SK-N-SH (cell line): ENCODE measurements around the gene EXOC7. TPM values are rescaled to one million over a fixed set of nuclear protein-coding genes. Genes with fewer than 3 reads are reported as not detected.

Source experiments
- CTCF ChIA-PET: fragments of 300-600, 350-600 bp; formaldehyde crosslinking; extraction: SDS; loops from one replicate; lab custom pipeline; 2021; lab: Yijun Ruan, JAX
- POLR2A ChIA-PET: fragments of 350-600 bp; sonication (Branson Sonifier 250); formaldehyde crosslinking; extraction: SDS; loops from one replicate; lab custom pipeline; 2020; ENCODE audit warnings: antibody characterized with exemption, inconsistent platforms; lab: Yijun Ruan, JAX
- DNase-seq: peaks from one replicate; pipeline ENCODE4 v3.0.0; 2012
- H2AFZ ChIP-seq: fragments of 200-600 bp; sonication (generic); 2 replicates; pipeline ENCODE4 v1.8.1; 2016; ENCODE audit warnings: antibody characterized with exemption, mild to moderate bottlenecking, low read depth
- H3F3A ChIP-seq: fragments of 200-600 bp; sonication (generic); replicated peaks from 2 replicates; pipeline ENCODE3; 2016; ENCODE audit warnings: antibody characterized with exemption, mild to moderate bottlenecking; ENCODE audit not compliant: insufficient read depth
- H3K27ac ChIP-seq, 2 experiments: fragments of 200-500 bp in 1 of 2; fragments of 200-600 bp in 1 of 2; sonication (Bioruptor generic) in 1 of 2; sonication (generic), shearing (Covaris generic) in 1 of 2; 2 replicates each; pipeline versions ENCODE4 v1.5.1 to v1.6.1; 2014 to 2016; ENCODE audit warnings: low read depth in 2 of 2, inconsistent platforms in 1 of 2, low read length in 1 of 2, mild to moderate bottlenecking in 1 of 2, mixed read lengths in 1 of 2
- H3K27me3 ChIP-seq: fragments of 200-600 bp; sonication (generic), shearing (Covaris generic); 2 replicates; pipeline ENCODE4 v1.6.1; 2016; ENCODE audit warnings: mixed run types; ENCODE audit not compliant: insufficient read depth
- H3K36me3 ChIP-seq, 2 experiments: fragments of 200-500 bp in 1 of 2; fragments of 200-600 bp in 1 of 2; sonication (Bioruptor generic) in 1 of 2; sonication (generic) in 1 of 2; replicated peaks in 1 of 2; 2 replicates each; pipeline versions ENCODE3 to v1.5.1; 2014 to 2016; ENCODE audit warnings: low read length in 1 of 2, mild to moderate bottlenecking in 1 of 2; ENCODE audit not compliant: insufficient read depth in 2 of 2, control insufficient read depth in 1 of 2
- H3K4me1 ChIP-seq, 2 experiments: fragments of 200-500 bp in 1 of 2; fragments of 200-600 bp in 1 of 2; sonication (Bioruptor generic) in 1 of 2; sonication (generic), shearing (Covaris generic) in 1 of 2; 2 replicates each; pipeline versions ENCODE4 v1.5.1 to v1.6.1; 2014 to 2016; ENCODE audit warnings: low read depth in 1 of 2, low read length in 1 of 2, mixed run types in 1 of 2; ENCODE audit not compliant: insufficient read depth in 2 of 2, control insufficient read depth in 1 of 2
- H3K4me2 ChIP-seq: fragments of 200-600 bp; sonication (generic), shearing (Covaris generic); 2 replicates; pipeline ENCODE4 v1.6.1; 2017; ENCODE audit warnings: mixed run types
- H3K4me3 ChIP-seq, 2 experiments: fragments of 200-500 bp in 1 of 2; fragments of 200-600 bp in 1 of 2; sonication (Bioruptor generic) in 1 of 2; sonication (generic), shearing (Covaris generic) in 1 of 2; 2 replicates each; pipeline versions ENCODE4 v1.5.1 to v1.8.1; 2014 to 2016; ENCODE audit warnings: low read depth in 2 of 2, inconsistent platforms in 1 of 2, low read length in 1 of 2, mild to moderate bottlenecking in 1 of 2, mixed read lengths in 1 of 2, moderate library complexity in 1 of 2
- H3K79me2 ChIP-seq: fragments of 200-600 bp; sonication (generic); 2 replicates; pipeline ENCODE4 v1.8.1; 2017; ENCODE audit warnings: mild to moderate bottlenecking; ENCODE audit not compliant: insufficient read depth
- H3K9ac ChIP-seq: fragments of 200-600 bp; sonication (generic); 2 replicates; pipeline ENCODE4 v1.6.1; 2017; ENCODE audit warnings: mixed run types
- H3K9me2 ChIP-seq: fragments of 200-600 bp; sonication (generic); 2 replicates; pipeline ENCODE4 v1.6.1; 2017; ENCODE audit warnings: mixed run types
- H3K9me3 ChIP-seq: fragments of 200-600 bp; sonication (generic); 2 replicates; pipeline ENCODE4 v1.6.1; 2017; ENCODE audit warnings: mixed run types, mild to moderate bottlenecking, moderate library complexity
- H4K20me1 ChIP-seq: fragments of 200-600 bp; sonication (generic); 2 replicates; pipeline ENCODE4 v1.6.1; 2017; ENCODE audit warnings: mild to moderate bottlenecking, mixed run types; ENCODE audit not compliant: insufficient read depth
- ELF1 ChIP-seq: IDR thresholded peaks from 2 replicates; pipeline ENCODE4 v1.4.0; 2012
- EP300 ChIP-seq, 2 experiments: IDR thresholded peaks; 2 replicates each; pipeline versions ENCODE4 v1.4.0 to v1.6.1; 2012; ENCODE audit warnings: borderline replicate concordance in 1 of 2, low read depth in 1 of 2, low read length in 1 of 2
- EZH2phosphoT487 ChIP-seq: fragments of 200-600 bp; sonication (generic); IDR thresholded peaks from 2 replicates; pipeline ENCODE4 v1.6.1; 2017; ENCODE audit warnings: low read depth, mixed run types, mild to moderate bottlenecking, antibody characterized with exemption, moderate library complexity, borderline replicate concordance
- GABPA ChIP-seq: IDR thresholded peaks from 2 replicates; pipeline ENCODE4 v1.4.0; 2012; ENCODE audit warnings: low read depth, mild to moderate bottlenecking
- GATA2 ChIP-seq: sonication (generic); formaldehyde crosslinking; IDR thresholded peaks from 2 replicates; pipeline ENCODE4 v1.5.0; 2020; ENCODE audit warnings: mild to moderate bottlenecking, missing genetic modification reagents
- MEF2A ChIP-seq: IDR thresholded peaks from 2 replicates; pipeline ENCODE4 v1.4.0; 2012; ENCODE audit warnings: low read depth, borderline replicate concordance
- RAD21 ChIP-seq: IDR thresholded peaks from 2 replicates; pipeline ENCODE4 v1.6.1; 2012; ENCODE audit warnings: mild to moderate bottlenecking, low read length
- RCOR1 ChIP-seq: fragments of 150-350 bp; IDR thresholded peaks from 2 replicates; pipeline ENCODE4 v1.6.1; 2017; ENCODE audit warnings: antibody characterized with exemption, low read length
- RFX5 ChIP-seq: IDR thresholded peaks from 2 replicates; pipeline ENCODE4 v1.6.1; 2012; ENCODE audit warnings: mild to moderate bottlenecking, improper control_type of control experiment, low read length
- RXRA ChIP-seq: IDR thresholded peaks from 2 replicates; pipeline ENCODE4 v1.4.0; 2012; ENCODE audit warnings: low read depth, mild to moderate bottlenecking, borderline replicate concordance
- SIN3A ChIP-seq: IDR thresholded peaks from 2 replicates; pipeline ENCODE4 v1.6.1; 2012; ENCODE audit warnings: low read depth, mild to moderate bottlenecking, low read length, moderate library complexity, borderline replicate concordance
- SMC3 ChIP-seq: IDR thresholded peaks from 2 replicates; pipeline ENCODE4 v1.6.1; 2012; ENCODE audit warnings: low read depth, low read length, improper control_type of control experiment
- TAF1 ChIP-seq: IDR thresholded peaks from 2 replicates; pipeline ENCODE4 v1.6.1; 2012; ENCODE audit warnings: low read depth, mild to moderate bottlenecking, low read length, moderate library complexity, borderline replicate concordance
- USF1 ChIP-seq: IDR thresholded peaks from 2 replicates; pipeline ENCODE4 v1.4.0; 2012; ENCODE audit warnings: low read depth, borderline replicate concordance
- WGBS: methylation state at CpG from one replicate; pipeline ENCODE4 v1.1.6; 2017; ENCODE audit warnings: low lambda C conversion rate; 5-methylcytosine and 5-hydroxymethylcytosine counted together
- polyA plus RNA-seq, 3 experiments: library from polyadenylated mRNA; depleted of rRNA; stranded (reverse); fragments of >200 nt; gene quantifications; 2 replicates each; pipeline ENCODE4 v1.2.3, GENCODE V29; 2012
- TF ChIP-seq, protein P1 (sequence below): IDR thresholded peaks from 2 replicates; pipeline ENCODE4 v1.4.0; 2012; ENCODE audit warnings: low read depth, borderline replicate concordance

Gene EXOC7
- polyA plus RNA-seq, 1 of the 3 experiments (the other 2 are of a cell fraction) = 129 TPM

- TF ChIP-seq, protein P1, sequence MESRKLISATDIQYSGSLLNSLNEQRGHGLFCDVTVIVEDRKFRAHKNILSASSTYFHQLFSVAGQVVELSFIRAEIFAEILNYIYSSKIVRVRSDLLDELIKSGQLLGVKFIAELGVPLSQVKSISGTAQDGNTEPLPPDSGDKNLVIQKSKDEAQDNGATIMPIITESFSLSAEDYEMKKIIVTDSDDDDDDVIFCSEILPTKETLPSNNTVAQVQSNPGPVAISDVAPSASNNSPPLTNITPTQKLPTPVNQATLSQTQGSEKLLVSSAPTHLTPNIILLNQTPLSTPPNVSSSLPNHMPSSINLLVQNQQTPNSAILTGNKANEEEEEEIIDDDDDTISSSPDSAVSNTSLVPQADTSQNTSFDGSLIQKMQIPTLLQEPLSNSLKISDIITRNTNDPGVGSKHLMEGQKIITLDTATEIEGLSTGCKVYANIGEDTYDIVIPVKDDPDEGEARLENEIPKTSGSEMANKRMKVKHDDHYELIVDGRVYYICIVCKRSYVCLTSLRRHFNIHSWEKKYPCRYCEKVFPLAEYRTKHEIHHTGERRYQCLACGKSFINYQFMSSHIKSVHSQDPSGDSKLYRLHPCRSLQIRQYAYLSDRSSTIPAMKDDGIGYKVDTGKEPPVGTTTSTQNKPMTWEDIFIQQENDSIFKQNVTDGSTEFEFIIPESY = no peak
- TF ChIP-seq TAF1 = peak; percentile 94
- no peak for TF ChIP-seq RFX5
- TF ChIP-seq RXRA = no peak
- TF ChIP-seq EP300 (IDR thresholded peaks at IDR 0.05; ENCODE audit: borderline replicate concordance in 1 of 2, low read depth in 1 of 2, low read length in 1 of 2) = peak in 1 of 2 experiments; percentile 72; a peak in 1 of 4 replicates
- TF ChIP-seq RAD21 = 0 out of 2 replicates have a peak, but pooled peaks have one; percentile 8
- no peak; the same call in 1 of the 2 replicates for TF ChIP-seq USF1
- TF ChIP-seq EZH2phosphoT487 = no peak
Observed at GRCh38 chr17:76072148-76072858, 31.3 kb downstream of the EXOC7 start, which contains the start of gene SRP68 (continued).

GRCh38 chr17:76071531-76072147 lies 31.9 kb downstream of the EXOC7 start:
- H3K9ac ChIP-seq = peak overlapping the region; percentile 85
- peaks cover 33% of the 10 kb centered on the region for H3K27me3 ChIP-seq
- ChIA-PET POLR2A (interaction anchor here (1.0 kb wide), 2 partner anchors 24 to 35 kb away, joined by 3 read pairs; no protein-coding TSS in a partner anchor), CTCF (interaction anchor here (0.6 to 3.4 kb wide), 6 partner anchors 8 to 316 kb away, joined by 3 to 14 read pairs (median 6); no protein-coding TSS in a partner anchor)
- no peak for DNase-seq
- peak overlapping the region; percentile 89 for H3K4me2 ChIP-seq
- H3K27ac ChIP-seq = peak overlapping the region; percentile 41 to 61; a peak in 2 of 4 replicates
- peaks cover 14 to 27% of the 10 kb centered on the region in 2 experiments for H3K36me3 ChIP-seq
- peaks cover 23% of the 10 kb centered on the region for H4K20me1 ChIP-seq
- H3K9me3 ChIP-seq = no peaks in the 10 kb centered on the region
- H3K4me3 ChIP-seq = peak overlapping the region; percentile 78 to 82
- peak overlapping the region; percentile 66; the same call in 1 of the 2 replicates for H2AFZ ChIP-seq
- H3F3A ChIP-seq = no peaks in the 10 kb centered on the region
- peaks cover 0 to 12% of the 10 kb centered on the region in 2 experiments; a peak in 3 of 4 replicates for H3K4me1 ChIP-seq
- 0 out of 2 replicates have a peak, but pooled peaks have one; percentile 25 for TF ChIP-seq SIN3A
- no peak for TF ChIP-seq SMC3
- no peak for TF ChIP-seq RCOR1
- TF ChIP-seq MEF2A = no peak
- TF ChIP-seq, protein P1 = no peak
- TF ChIP-seq GABPA = no peak
- no peak for TF ChIP-seq GATA2 (CRISPR knock-in tag)
- no peak for TF ChIP-seq USF1
- no peak for TF ChIP-seq ELF1
- TF ChIP-seq, all 33 proteins: peak for 1
- H3K9me2 ChIP-seq = no peaks in the 10 kb centered on the region
- WGBS = 5% methylated on average over 15 of the region's 15 CpGs
- peaks cover 64% of the 10 kb centered on the region for H3K79me2 ChIP-seq
